Stimulated activated CD8-positive, alpha-beta memory T cell treated with anti-CD3 and anti-CD28 coated beads, Interleukin-12 subunit alpha, Interleukin-12 subunit beta, amount 100 ng/mL, for 4 hours (primary cell): ENCODE measurements around the gene PPP1R3E.

Experiments used
- DNase-seq: peaks from one replicate; pipeline ENCODE4 v3.0.0-alpha.2; 2020; ENCODE audit warnings: low read depth

Gene PPP1R3E

GRCh38 chr14:23248601-23249000 lies 54.1 kb downstream of the PPP1R3E start:
- DNase-seq, result no peak
